HEK293 (cell line): ENCODE results near the gene SH3GL2.

ENCODE experiments used
- CTCF ChIA-PET: fragments of 350-600 bp; formaldehyde crosslinking; extraction: SDS; loops from one replicate; lab custom pipeline; 2021; ENCODE audit warnings: antibody characterized with exemption; lab: Yijun Ruan, JAX
- POLR2A ChIA-PET: fragments of 300-600 bp; formaldehyde crosslinking; extraction: SDS; loops from one replicate; lab custom pipeline; 2020; ENCODE audit warnings: antibody characterized with exemption, inconsistent platforms; lab: Yijun Ruan, JAX
- H3K27ac ChIP-seq: fragments of 200-500 bp; sonication (Bioruptor generic); 2 replicates; pipeline ENCODE4 v1.5.1; 2014; ENCODE audit warnings: low read depth, low read length, control low read depth, inconsistent platforms; ENCODE audit errors: extremely low read depth
- H3K36me3 ChIP-seq, 2 experiments: fragments of 200-500 bp in 1 of 2; sonication (Bioruptor generic) in 1 of 2; 1 replicate in 1 of 2; 2 replicates in 1 of 2; pipeline ENCODE4 v1.5.1; 2014 to 2017; ENCODE audit warnings: inconsistent platforms in 2 of 2, low read length in 2 of 2; ENCODE audit not compliant: control insufficient read depth in 2 of 2, insufficient read depth in 1 of 2
- H3K4me1 ChIP-seq: fragments of 200-500 bp; sonication (Bioruptor generic); 2 replicates; pipeline ENCODE4 v1.5.1; 2014; ENCODE audit warnings: mild to moderate bottlenecking, low read length, inconsistent platforms; ENCODE audit not compliant: control insufficient read depth, insufficient read depth
- H3K4me3 ChIP-seq: 2 replicates; pipeline ENCODE4 v1.5.1; 2011; ENCODE audit warnings: low read depth, mild to moderate bottlenecking, control low read depth, low read length, moderate library complexity
- H3K9me3 ChIP-seq: fragments of 200-500 bp; sonication (Bioruptor generic); 2 replicates; pipeline ENCODE4 v1.5.1; 2014; ENCODE audit warnings: low read depth, low read length, inconsistent platforms; ENCODE audit not compliant: control insufficient read depth, insufficient read depth
- BCL11B ChIP-seq: fragments of 450-650 bp; formaldehyde crosslinking; IDR thresholded peaks from 2 replicates; pipeline ENCODE4 v1.5.1; 2016; ENCODE audit warnings: low read depth, missing biosample characterization, missing genetic modification characterization
- KLF10 ChIP-seq: fragments of 450-650 bp; IDR thresholded peaks from 2 replicates; pipeline ENCODE4 v1.5.1; 2018; ENCODE audit warnings: missing biosample characterization, mild to moderate bottlenecking, missing genetic modification characterization
- KLF16 ChIP-seq: fragments of 450-650 bp; formaldehyde crosslinking; IDR thresholded peaks from 2 replicates; pipeline ENCODE4 v1.5.1; 2017; ENCODE audit warnings: missing biosample characterization, missing genetic modification characterization
- MEIS1 ChIP-seq: sonication (generic); formaldehyde crosslinking; IDR thresholded peaks from 2 replicates; pipeline ENCODE4 v1.8.1; 2022; ENCODE audit warnings: missing genetic modification reagents, mild to moderate bottlenecking, borderline replicate concordance
- SP3 ChIP-seq: fragments of 450-650 bp; formaldehyde crosslinking; IDR thresholded peaks from 2 replicates; pipeline ENCODE4 v1.5.1; 2016; ENCODE audit warnings: missing biosample characterization, missing genetic modification characterization
- SP7 ChIP-seq: fragments of 450-650 bp; formaldehyde crosslinking; IDR thresholded peaks from 2 replicates; pipeline ENCODE4 v1.5.1; 2016; ENCODE audit warnings: missing biosample characterization, missing genetic modification characterization
- ZBTB21 ChIP-seq: fragments of 450-650 bp; formaldehyde crosslinking; IDR thresholded peaks from 2 replicates; pipeline ENCODE4 v1.5.1; 2017; ENCODE audit warnings: missing biosample characterization, missing genetic modification characterization
- ZBTB26 ChIP-seq: fragments of 450-650 bp; formaldehyde crosslinking; optimal IDR thresholded peaks from 2 replicates; pipeline ENCODE3; 2016; ENCODE audit warnings: missing biosample characterization, mild to moderate bottlenecking, missing genetic modification characterization
- ZBTB49 ChIP-seq: fragments of 450-650 bp; formaldehyde crosslinking; IDR thresholded peaks from 2 replicates; pipeline ENCODE4 v1.5.1; 2016; ENCODE audit warnings: missing biosample characterization, missing genetic modification characterization, low read depth
- ZNF175 ChIP-seq: fragments of 450-650 bp; formaldehyde crosslinking; IDR thresholded peaks from 2 replicates; pipeline ENCODE4 v1.5.1; 2016; ENCODE audit warnings: missing biosample characterization, missing genetic modification characterization
- ZNF223 ChIP-seq: fragments of 450-650 bp; formaldehyde crosslinking; IDR thresholded peaks from 2 replicates; pipeline ENCODE4 v1.5.1; 2016; ENCODE audit warnings: missing biosample characterization, missing genetic modification characterization
- ZNF292 ChIP-seq: fragments of 450-650 bp; formaldehyde crosslinking; IDR thresholded peaks from 2 replicates; pipeline ENCODE4 v1.5.1; 2016; ENCODE audit warnings: low read depth, missing biosample characterization, missing genetic modification characterization, borderline replicate concordance
- ZNF354C ChIP-seq: fragments of 450-650 bp; formaldehyde crosslinking; IDR thresholded peaks from 2 replicates; pipeline ENCODE4 v1.5.1; 2016; ENCODE audit warnings: missing biosample characterization, missing genetic modification characterization, low read depth, borderline replicate concordance
- ZNF37A ChIP-seq: fragments of 450-650 bp; IDR thresholded peaks from 2 replicates; pipeline ENCODE4 v1.5.1; 2018; ENCODE audit warnings: missing biosample characterization, missing genetic modification characterization
- ZNF416 ChIP-seq: fragments of 450-650 bp; formaldehyde crosslinking; IDR thresholded peaks from 2 replicates; pipeline ENCODE4 v1.5.1; 2016; ENCODE audit warnings: missing biosample characterization, missing genetic modification characterization
- ZNF521 ChIP-seq: fragments of 450-650 bp; formaldehyde crosslinking; IDR thresholded peaks from 2 replicates; pipeline ENCODE4 v1.5.1; 2017; ENCODE audit warnings: missing biosample characterization, mild to moderate bottlenecking, missing genetic modification characterization
- ZNF558 ChIP-seq: fragments of 450-650 bp; formaldehyde crosslinking; IDR thresholded peaks from 2 replicates; pipeline ENCODE4 v1.5.1; 2016; ENCODE audit warnings: missing biosample characterization, missing genetic modification characterization
- ZNF571 ChIP-seq: fragments of 450-650 bp; formaldehyde crosslinking; IDR thresholded peaks from 2 replicates; pipeline ENCODE4 v1.5.0; 2017; ENCODE audit warnings: missing biosample characterization, missing genetic modification characterization
- ZNF585B ChIP-seq: fragments of 450-650 bp; formaldehyde crosslinking; IDR thresholded peaks from 2 replicates; pipeline ENCODE4 v1.5.1; 2016; ENCODE audit warnings: missing biosample characterization, missing genetic modification characterization
- ZNF692 ChIP-seq: fragments of 450-650 bp; formaldehyde crosslinking; IDR thresholded peaks from 2 replicates; pipeline ENCODE4 v1.5.1; 2016; ENCODE audit warnings: missing biosample characterization, missing genetic modification characterization
- ZSCAN18 ChIP-seq: fragments of 450-650 bp; formaldehyde crosslinking; IDR thresholded peaks from 2 replicates; pipeline ENCODE4 v1.5.1; 2016; ENCODE audit warnings: missing biosample characterization, missing genetic modification characterization
- ZSCAN30 ChIP-seq: fragments of 450-650 bp; IDR thresholded peaks from 2 replicates; pipeline ENCODE4 v1.5.1; 2018; ENCODE audit warnings: missing biosample characterization, mild to moderate bottlenecking, missing genetic modification characterization, moderate library complexity
- TF ChIP-seq, protein P1 (sequence below): fragments of 450-650 bp; formaldehyde crosslinking; IDR thresholded peaks from 2 replicates; pipeline ENCODE4 v1.5.1; 2016; ENCODE audit warnings: missing biosample characterization, missing genetic modification characterization
- TF ChIP-seq, protein P2 (sequence below): IDR thresholded peaks from 2 replicates; pipeline ENCODE4 v1.6.1; 2011; ENCODE audit warnings: mild to moderate bottlenecking, low read depth, low read length, borderline replicate concordance
- TF ChIP-seq, protein P3 (sequence below): fragments of 450-650 bp; formaldehyde crosslinking; IDR thresholded peaks from 2 replicates; pipeline ENCODE4 v1.5.1; 2016; ENCODE audit warnings: missing biosample characterization, missing genetic modification characterization

The SH3GL2 gene

DNA sequence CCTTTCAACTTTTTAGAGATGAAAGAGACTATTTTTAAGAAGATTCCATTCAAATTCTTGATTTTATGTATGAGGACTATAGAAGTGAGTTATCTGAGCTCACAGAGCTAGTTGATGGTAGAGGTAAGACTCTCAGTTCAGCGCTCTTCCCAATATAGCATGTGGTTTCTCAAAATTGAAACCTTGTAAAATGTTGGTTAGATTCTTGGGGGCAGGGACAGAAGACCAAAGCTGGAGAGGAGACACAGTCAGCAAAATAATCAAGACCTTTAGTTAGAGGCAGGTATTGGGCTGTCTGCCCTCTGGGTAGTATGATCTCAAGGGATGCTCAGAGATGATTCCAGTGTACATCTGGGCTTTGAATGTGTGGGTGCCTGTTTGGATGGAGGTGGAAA, 246.4 kb downstream of the SH3GL2 start (continued):
- TF ChIP-seq ZNF692 (tag by site-specific recombination) = no peak
- no peak for TF ChIP-seq ZNF175 (tag by site-specific recombination)
- TF ChIP-seq ZBTB49 (tag by site-specific recombination) = no peak
- TF ChIP-seq SP7 = no peak
- TF ChIP-seq BCL11B (tag by site-specific recombination) = no peak
- TF ChIP-seq ZBTB21 = no peak
- no peak for TF ChIP-seq ZNF223 (tag by site-specific recombination)
- TF ChIP-seq KLF10 = no peak
- TF ChIP-seq KLF16 (tag by site-specific recombination) = no peak

DNA sequence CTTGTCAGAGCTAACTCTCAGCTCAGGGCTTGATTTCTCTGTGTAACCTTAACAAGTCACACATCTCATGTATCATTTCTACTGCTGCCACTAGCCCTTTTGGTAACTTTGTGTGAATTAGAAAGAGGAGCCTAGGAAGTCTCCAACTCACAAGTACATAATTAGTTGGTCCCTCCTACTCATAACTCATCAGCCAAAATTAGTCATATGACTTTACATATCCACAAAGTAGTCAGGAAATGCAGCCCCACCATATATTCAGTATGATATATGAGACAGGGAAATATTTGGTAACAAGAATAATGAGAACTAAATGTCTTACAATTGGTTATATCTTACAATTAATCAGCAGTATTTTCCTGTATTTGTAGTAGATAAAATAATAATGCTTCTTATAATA, 250.2 kb downstream of the SH3GL2 start:
- Histone ChIP-seq H3K4me3 (no peak overlapping the region), H3K36me3 (no peaks in the 10 kb centered on the region), H3K27ac (no peak overlapping the region), H3K9me3 (no peaks in the 10 kb centered on the region), H3K4me1 (no peaks in the 10 kb centered on the region)
- CTCF ChIA-PET = no interaction called here
- no peak for TF ChIP-seq ZNF292 (tag by site-specific recombination)
- no peak for TF ChIP-seq MEIS1 (CRISPR knock-in tag)
- TF ChIP-seq ZBTB26 (tag by site-specific recombination) = no peak
- TF ChIP-seq ZNF37A (tag by site-specific recombination) = no peak
- TF ChIP-seq ZNF558 (tag by site-specific recombination) = no peak
- no peak for TF ChIP-seq ZNF585B (tag by site-specific recombination)
- TF ChIP-seq ZNF521 (tag by site-specific recombination) = no peak
- TF ChIP-seq ZSCAN18 (tag by site-specific recombination) = no peak
- no peak for TF ChIP-seq ZNF416 (tag by site-specific recombination)
- TF ChIP-seq, protein P1, sequence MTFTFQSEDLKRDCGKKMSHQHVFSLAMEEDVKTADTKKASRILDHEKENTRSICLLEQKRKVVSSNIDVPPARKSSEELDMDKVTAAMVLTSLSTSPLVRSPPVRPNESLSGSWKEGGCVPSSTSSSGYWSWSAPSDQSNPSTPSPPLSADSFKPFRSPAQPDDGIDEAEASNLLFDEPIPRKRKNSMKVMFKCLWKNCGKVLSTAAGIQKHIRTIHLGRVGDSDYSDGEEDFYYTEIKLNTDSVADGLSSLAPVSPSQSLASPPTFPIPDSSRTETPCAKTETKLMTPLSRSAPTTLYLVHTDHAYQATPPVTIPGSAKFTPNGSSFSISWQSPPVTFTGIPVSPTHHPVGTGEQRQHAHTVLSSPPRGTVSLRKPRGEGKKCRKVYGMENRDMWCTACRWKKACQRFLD (tag by site-specific recombination) = no peak
- no peak for TF ChIP-seq SP3 (tag by site-specific recombination)
- TF ChIP-seq, protein P2, sequence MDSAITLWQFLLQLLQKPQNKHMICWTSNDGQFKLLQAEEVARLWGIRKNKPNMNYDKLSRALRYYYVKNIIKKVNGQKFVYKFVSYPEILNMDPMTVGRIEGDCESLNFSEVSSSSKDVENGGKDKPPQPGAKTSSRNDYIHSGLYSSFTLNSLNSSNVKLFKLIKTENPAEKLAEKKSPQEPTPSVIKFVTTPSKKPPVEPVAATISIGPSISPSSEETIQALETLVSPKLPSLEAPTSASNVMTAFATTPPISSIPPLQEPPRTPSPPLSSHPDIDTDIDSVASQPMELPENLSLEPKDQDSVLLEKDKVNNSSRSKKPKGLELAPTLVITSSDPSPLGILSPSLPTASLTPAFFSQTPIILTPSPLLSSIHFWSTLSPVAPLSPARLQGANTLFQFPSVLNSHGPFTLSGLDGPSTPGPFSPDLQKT = no peak
- no peak for TF ChIP-seq ZSCAN30 (tag by site-specific recombination)
- TF ChIP-seq ZNF354C (tag by site-specific recombination) = no peak
- no peak for TF ChIP-seq ZNF571 (tag by site-specific recombination)
- TF ChIP-seq, protein P3, sequence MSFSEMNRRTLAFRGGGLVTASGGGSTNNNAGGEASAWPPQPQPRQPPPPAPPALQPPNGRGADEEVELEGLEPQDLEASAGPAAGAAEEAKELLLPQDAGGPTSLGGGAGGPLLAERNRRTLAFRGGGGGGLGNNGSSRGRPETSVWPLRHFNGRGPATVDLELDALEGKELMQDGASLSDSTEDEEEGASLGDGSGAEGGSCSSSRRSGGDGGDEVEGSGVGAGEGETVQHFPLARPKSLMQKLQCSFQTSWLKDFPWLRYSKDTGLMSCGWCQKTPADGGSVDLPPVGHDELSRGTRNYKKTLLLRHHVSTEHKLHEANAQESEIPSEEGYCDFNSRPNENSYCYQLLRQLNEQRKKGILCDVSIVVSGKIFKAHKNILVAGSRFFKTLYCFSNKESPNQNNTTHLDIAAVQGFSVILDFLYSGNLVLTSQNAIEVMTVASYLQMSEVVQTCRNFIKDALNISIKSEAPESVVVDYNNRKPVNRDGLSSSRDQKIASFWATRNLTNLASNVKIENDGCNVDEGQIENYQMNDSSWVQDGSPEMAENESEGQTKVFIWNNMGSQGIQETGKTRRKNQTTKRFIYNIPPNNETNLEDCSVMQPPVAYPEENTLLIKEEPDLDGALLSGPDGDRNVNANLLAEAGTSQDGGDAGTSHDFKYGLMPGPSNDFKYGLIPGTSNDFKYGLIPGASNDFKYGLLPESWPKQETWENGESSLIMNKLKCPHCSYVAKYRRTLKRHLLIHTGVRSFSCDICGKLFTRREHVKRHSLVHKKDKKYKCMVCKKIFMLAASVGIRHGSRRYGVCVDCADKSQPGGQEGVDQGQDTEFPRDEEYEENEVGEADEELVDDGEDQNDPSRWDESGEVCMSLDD (tag by site-specific recombination) = no peak
- POLR2A ChIA-PET = no interaction called here
